ENCODE data around the gene E2F8. TPM values are rescaled to one million over a fixed set of nuclear protein-coding genes. Genes with fewer than 3 reads are reported as not detected.
A peak's percentile ranks its signal among the peaks of the same experiment; 100 is the strongest.

The E2F8 gene
- total RNA-seq, 1 experiment from 2014 or later = 11.3 TPM

DNA sequence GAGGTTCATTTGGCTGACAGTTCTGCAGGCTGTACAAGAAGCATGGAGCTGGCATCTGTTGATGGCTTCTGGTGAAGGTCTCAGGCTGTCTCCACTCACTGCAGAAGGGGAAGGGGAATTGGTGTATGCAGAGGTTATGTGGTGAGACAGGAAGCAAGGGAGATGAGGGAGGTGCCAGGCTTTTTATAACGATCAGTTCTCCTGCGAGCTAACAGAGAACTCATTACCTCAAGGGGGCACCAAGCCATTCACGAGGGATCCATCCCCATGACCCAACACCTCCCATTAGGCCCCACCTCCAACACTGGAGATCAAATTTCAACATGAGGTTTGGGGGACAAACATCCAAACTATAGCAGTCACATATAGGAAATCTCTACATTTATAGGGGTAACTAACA, 38.7 kb upstream of the E2F8 start:
- Histone ChIP-seq H2AFZ (ENCODE audit: low read length) (peak overlapping the region; percentile 74), H4K5ac (ENCODE audit: insufficient read length, low read depth, low read length) (no peak overlapping the region), H3K14ac (ENCODE audit: insufficient read depth, low read length) (no peak overlapping the region), H2BK15ac (ENCODE audit: low read depth, low read length) (no peak overlapping the region), H4K8ac (replicated peaks; ENCODE audit: insufficient read length, low read depth, low read length) (no peak overlapping the region), H3K27me3 (ENCODE audit: insufficient read depth, low read length) (no peaks in the 10 kb centered on the region), H2AK5ac (ENCODE audit: insufficient read length, low read length) (no peak overlapping the region), H3T11ph (ENCODE audit: low read length) (no peak overlapping the region), H3K9me3 (ENCODE audit: control insufficient read depth, low read depth, low read length) (no peaks in the 10 kb centered on the region), H3K23me2 (ENCODE audit: insufficient read length, low read depth, low read length, poor library complexity, severe bottlenecking) (no peaks in the 10 kb centered on the region), H2BK5ac (ENCODE audit: insufficient read length, low read length) (no peak overlapping the region), H3K56ac (ENCODE audit: insufficient read length, low read depth, low read length) (no peak overlapping the region), H3K27ac (ENCODE audit: insufficient read length, low read depth, low read length) (no peak overlapping the region), H3K4me2 (ENCODE audit: insufficient read depth, insufficient read length, low read length) (no peak overlapping the region), H2BK20ac (ENCODE audit: low read depth, low read length, poor library complexity, severe bottlenecking) (no peak overlapping the region), H3K79me2 (ENCODE audit: insufficient read depth, low read length) (no peaks in the 10 kb centered on the region), H4K91ac (ENCODE audit: insufficient read length, low read depth, low read length) (no peak overlapping the region), H2BK12ac (ENCODE audit: insufficient read length, low read depth, low read length) (no peak overlapping the region), H2BK120ac (ENCODE audit: low read depth, low read length, poor library complexity, severe bottlenecking) (no peak overlapping the region), H3K4ac (ENCODE audit: low read depth, low read length) (no peak overlapping the region), H3K4me1 (ENCODE audit: insufficient read depth, low read length) (no peaks in the 10 kb centered on the region), H3K18ac (ENCODE audit: insufficient read length, low read depth, low read length) (no peak overlapping the region), H3K23ac (ENCODE audit: insufficient read length, low read depth, low read length) (no peak overlapping the region), H4K20me1 (ENCODE audit: control insufficient read depth, insufficient read depth, insufficient read length) (no peaks in the 10 kb centered on the region), H3K79me1 (ENCODE audit: insufficient read depth, low read depth, low read length, poor library complexity, severe bottlenecking) (no peaks in the 10 kb centered on the region), H3K9ac (ENCODE audit: extremely low read depth, insufficient read length, low read length) (no peak overlapping the region)
- Mint-ChIP-seq H3K36me3 (ENCODE audit: insufficient read depth in 1 of 3, low read depth in 3 of 3) (no peaks in the 10 kb centered on the region), H3K4me3 (no peak overlapping the region; a peak in 1 of 5 replicates), H3K4me1 (peaks cover 19 to 27% of the 10 kb centered on the region in 2 experiments), H3K27ac (no peak overlapping the region), H3K27me3 (ENCODE audit: low read depth) (no peaks in the 10 kb centered on the region; the same call in none of the 2 replicates), H3K9me3 (no peaks in the 10 kb centered on the region)
- WGBS (ENCODE audit: extremely low coverage, insufficient read length, low lambda C conversion rate) = no CpG with 5 or more reads among the region's 3 CpGs
- DNase-seq = peak; percentile 72
- TF ChIP-seq, protein P1, sequence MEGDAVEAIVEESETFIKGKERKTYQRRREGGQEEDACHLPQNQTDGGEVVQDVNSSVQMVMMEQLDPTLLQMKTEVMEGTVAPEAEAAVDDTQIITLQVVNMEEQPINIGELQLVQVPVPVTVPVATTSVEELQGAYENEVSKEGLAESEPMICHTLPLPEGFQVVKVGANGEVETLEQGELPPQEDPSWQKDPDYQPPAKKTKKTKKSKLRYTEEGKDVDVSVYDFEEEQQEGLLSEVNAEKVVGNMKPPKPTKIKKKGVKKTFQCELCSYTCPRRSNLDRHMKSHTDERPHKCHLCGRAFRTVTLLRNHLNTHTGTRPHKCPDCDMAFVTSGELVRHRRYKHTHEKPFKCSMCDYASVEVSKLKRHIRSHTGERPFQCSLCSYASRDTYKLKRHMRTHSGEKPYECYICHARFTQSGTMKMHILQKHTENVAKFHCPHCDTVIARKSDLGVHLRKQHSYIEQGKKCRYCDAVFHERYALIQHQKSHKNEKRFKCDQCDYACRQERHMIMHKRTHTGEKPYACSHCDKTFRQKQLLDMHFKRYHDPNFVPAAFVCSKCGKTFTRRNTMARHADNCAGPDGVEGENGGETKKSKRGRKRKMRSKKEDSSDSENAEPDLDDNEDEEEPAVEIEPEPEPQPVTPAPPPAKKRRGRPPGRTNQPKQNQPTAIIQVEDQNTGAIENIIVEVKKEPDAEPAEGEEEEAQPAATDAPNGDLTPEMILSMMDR (conservative IDR thresholded peaks at IDR 0.05) = peak; percentile 61
